HL-60 (cell line): ENCODE data around the gene UCP3.

ENCODE experiments used
- CTCF ChIP-seq: IDR thresholded peaks from one replicate; pipeline ENCODE4 v1.5.1; 2011; ENCODE audit warnings: low read length, control low read depth, inconsistent platforms; ENCODE audit not compliant: insufficient read depth
- REST ChIP-seq: IDR thresholded peaks from 2 replicates; pipeline ENCODE4 v1.6.1; 2012; ENCODE audit warnings: low read depth; ENCODE audit not compliant: insufficient replicate concordance
- SPI1 ChIP-seq: IDR thresholded peaks from 2 replicates; pipeline ENCODE4 v1.6.1; 2012; ENCODE audit warnings: low read depth, mild to moderate bottlenecking, borderline replicate concordance

GRCh38 chr11:73975479-73975757 lies 33.5 kb downstream of the UCP3 start:
- no peak for TF ChIP-seq CTCF
- TF ChIP-seq REST, result no peak
- TF ChIP-seq SPI1, result no peak
